HFFc6 (cell line): ENCODE data around the gene STAG3. TPM values are rescaled to one million over a fixed set of nuclear protein-coding genes. Genes with fewer than 3 reads are reported as not detected.
"Not testable (repeated sequence)": the region's sequence is repeated elsewhere in the genome, so short reads cannot be mapped to it uniquely, and the experiment has no call there.

Experiments
- DNase-seq: peaks from one replicate; pipeline ENCODE4 v3.0.0-alpha.2; 2018
- H3K27ac Mint-ChIP-seq: 2 replicates; pipeline ENCODE4 v1.8.0; 2020; ENCODE audit warnings: mild to moderate bottlenecking, mixed read lengths
- H3K27me3 Mint-ChIP-seq: 2 replicates; pipeline ENCODE4 v1.8.0; 2021; ENCODE audit warnings: mild to moderate bottlenecking, moderate library complexity, mixed read lengths; ENCODE audit not compliant: insufficient read depth
- H3K36me3 Mint-ChIP-seq: 2 replicates; pipeline ENCODE4 v1.8.0; 2021; ENCODE audit warnings: low read depth, mixed read lengths
- H3K4me1 Mint-ChIP-seq: 2 replicates; pipeline ENCODE4 v1.8.0; 2020; ENCODE audit warnings: low read depth, mixed read lengths
- H3K4me3 Mint-ChIP-seq: 2 replicates; pipeline ENCODE4 v1.8.0; 2020; ENCODE audit warnings: mild to moderate bottlenecking, moderate library complexity, mixed read lengths
- H3K9me3 Mint-ChIP-seq: 2 replicates; pipeline ENCODE4 v1.8.0; 2020; ENCODE audit warnings: mild to moderate bottlenecking, mixed read lengths
- total RNA-seq, 6 experiments: library from RNA; stranded (reverse); fragmentation: NEBNext Ultra II Directional; extraction: Animal tissue kit (Norgen Biotek cat#: 25700); gene quantifications; 2 replicates in 1 of 6; 3 replicates in 5 of 6; pipeline ENCODE4 v1.2.3, GENCODE V29; 2021
- TF ChIP-seq, protein P1 (sequence below): fragments of 200-600 bp; sonication (generic); IDR thresholded peaks from 2 replicates; pipeline ENCODE4 v1.5.0; 2021; ENCODE audit warnings: antibody characterized with exemption, mild to moderate bottlenecking

The STAG3 gene
- total RNA-seq, 6 experiments from 2014 or later, result 0.24 to 0.91 (median 0.43) TPM

GRCh38 chr7:100222445-100223132 lies 44.9 kb downstream of the STAG3 start:
- Mint-ChIP-seq H3K36me3 (no peaks in the 10 kb centered on the region), H3K9me3 (no peaks in the 10 kb centered on the region), H3K27ac (no peak overlapping the region), H3K4me1 (peaks cover 3% of the 10 kb centered on the region), H3K27me3 (peaks cover 2% of the 10 kb centered on the region), H3K4me3 (no peak overlapping the region)
- DNase-seq, result no peak
- TF ChIP-seq, protein P1, sequence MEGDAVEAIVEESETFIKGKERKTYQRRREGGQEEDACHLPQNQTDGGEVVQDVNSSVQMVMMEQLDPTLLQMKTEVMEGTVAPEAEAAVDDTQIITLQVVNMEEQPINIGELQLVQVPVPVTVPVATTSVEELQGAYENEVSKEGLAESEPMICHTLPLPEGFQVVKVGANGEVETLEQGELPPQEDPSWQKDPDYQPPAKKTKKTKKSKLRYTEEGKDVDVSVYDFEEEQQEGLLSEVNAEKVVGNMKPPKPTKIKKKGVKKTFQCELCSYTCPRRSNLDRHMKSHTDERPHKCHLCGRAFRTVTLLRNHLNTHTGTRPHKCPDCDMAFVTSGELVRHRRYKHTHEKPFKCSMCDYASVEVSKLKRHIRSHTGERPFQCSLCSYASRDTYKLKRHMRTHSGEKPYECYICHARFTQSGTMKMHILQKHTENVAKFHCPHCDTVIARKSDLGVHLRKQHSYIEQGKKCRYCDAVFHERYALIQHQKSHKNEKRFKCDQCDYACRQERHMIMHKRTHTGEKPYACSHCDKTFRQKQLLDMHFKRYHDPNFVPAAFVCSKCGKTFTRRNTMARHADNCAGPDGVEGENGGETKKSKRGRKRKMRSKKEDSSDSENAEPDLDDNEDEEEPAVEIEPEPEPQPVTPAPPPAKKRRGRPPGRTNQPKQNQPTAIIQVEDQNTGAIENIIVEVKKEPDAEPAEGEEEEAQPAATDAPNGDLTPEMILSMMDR, result no peak

DNA sequence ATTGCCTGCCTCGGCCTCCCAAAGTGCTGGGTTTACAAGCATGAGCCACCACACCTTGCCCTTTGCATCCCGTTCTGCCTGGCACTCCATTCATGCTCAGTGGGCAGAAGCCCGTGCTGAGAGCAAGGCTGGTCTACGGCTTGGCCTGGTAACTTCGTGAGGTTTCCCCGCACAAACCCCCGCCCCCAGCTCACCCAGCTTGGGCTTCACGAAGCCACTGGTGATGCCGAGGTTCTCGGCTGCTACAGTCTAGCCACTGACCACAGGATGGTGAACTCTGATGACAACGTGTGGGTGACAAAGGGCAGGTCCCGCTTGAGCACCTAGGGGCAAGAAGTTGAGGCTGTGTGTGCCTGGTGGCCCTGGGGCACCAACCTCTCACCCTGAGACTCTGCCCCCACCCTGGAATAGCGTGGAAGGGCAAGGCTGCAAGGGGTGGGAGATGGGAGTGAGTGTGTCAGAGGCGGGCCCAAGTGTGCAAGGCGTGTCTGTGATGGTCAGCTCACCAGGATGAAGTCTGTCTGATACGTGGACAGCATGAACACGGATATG lies 45.7 kb downstream of the STAG3 start:
- not testable (repeated sequence) for H3K4me3 Mint-ChIP-seq, H3K36me3 Mint-ChIP-seq, H3K9me3 Mint-ChIP-seq, H3K4me1 Mint-ChIP-seq, H3K27ac Mint-ChIP-seq, DNase-seq, H3K27me3 Mint-ChIP-seq

DNA sequence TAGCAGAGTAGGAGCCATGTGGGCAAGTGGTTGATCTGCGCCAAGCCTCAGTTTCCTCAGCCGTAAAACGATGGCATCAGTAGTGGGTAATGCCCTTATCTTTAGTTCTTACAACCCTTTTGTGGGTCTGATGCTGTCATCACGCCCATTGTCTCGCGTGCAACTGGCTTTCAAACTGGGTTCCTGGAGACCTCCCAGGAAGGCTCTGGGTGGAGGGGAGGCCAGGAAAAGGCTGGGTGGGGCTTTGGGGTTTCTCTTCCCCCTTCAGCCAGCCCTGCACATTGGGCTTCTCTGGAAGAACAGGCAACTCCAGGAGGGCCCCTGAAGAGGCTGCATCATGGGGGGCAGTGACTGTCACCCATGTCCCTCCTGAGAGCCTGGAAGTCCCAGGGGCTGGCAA lies 47.2 kb downstream of the STAG3 start:
- H3K4me3 Mint-ChIP-seq, H3K36me3 Mint-ChIP-seq, H3K27ac Mint-ChIP-seq, H3K9me3 Mint-ChIP-seq, H3K4me1 Mint-ChIP-seq, H3K27me3 Mint-ChIP-seq, DNase-seq: not testable (repeated sequence)

DNA sequence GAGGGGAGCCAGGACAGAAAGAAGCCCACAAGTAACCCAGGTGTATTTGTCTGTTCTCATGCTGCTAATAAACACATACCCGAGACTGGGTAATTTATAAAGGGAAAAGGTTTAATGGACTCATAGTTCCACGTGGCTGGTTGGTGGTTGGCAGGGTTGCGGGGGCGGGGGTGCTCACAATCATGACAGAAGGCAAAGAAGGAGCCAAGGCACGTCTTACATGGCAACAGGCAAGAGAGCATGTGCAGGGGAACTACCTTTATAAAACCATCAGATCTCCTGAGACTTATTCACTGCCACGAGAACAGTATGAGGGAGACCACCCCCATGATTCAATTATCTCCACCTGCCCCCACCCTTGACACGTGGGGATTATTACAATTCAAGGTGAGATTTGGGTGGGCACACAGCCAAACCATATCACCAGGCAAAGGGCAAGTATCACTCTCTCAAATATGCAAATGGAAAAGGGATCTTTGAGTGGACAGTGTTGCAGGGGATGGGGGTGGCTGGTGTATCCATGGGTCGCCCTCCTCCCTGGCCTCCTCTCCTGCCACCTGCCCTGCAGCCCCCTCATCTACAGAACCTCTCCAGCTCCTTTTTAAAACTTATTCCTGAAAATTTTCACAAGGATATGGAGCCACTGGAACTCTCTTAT lies 57.1 kb downstream of the STAG3 start:
- not testable (repeated sequence) for H3K4me1 Mint-ChIP-seq, H3K27ac Mint-ChIP-seq, H3K9me3 Mint-ChIP-seq

DNA sequence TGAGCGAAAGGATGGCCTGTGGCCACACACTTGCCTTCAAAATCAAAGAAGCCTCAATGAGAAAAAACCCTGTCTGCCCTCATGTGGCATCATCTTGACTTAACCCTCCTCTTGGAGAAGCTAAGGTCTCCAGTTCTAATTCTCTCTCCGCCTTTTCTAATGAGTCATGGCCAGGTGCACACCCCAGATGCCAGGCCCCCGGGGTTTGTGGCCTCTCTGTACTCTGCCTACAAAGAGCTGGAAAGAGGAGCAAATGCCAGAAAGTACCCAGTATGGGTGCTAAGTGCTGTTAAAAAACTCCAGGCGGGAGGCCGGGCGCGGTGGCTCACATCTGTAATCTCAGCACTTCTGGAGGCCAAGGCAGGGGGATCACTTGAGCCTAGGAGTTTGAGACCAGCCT lies 62.3 kb downstream of the STAG3 start:
- not testable (repeated sequence) for H3K36me3 Mint-ChIP-seq, H3K9me3 Mint-ChIP-seq, H3K4me1 Mint-ChIP-seq

More for the DNA sequence above, 57.1 kb downstream of the STAG3 start:
- H3K4me3 Mint-ChIP-seq, H3K27me3 Mint-ChIP-seq, H3K36me3 Mint-ChIP-seq, DNase-seq: not testable (repeated sequence)

DNA sequence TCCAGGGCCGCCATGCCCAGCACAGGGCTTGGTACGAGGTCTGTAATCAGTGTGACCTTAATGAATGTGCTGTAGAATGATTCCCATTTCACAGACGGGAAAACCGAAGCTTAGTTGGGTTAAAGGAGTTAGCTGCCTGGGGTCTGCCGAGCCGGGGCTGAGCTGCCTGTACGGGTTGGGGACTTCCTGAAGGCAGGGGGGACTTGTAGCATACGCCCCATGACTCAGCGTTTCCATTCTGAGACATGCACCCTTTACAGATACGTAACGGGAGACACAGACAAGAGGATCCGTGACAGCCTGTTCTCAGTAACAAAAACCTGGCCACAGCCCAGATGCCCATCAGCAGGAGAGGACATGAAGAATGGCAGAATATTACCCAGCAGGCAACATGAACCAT lies 65.7 kb downstream of the STAG3 start:
- peaks cover 23% of the 10 kb centered on the region for H3K4me1 Mint-ChIP-seq
- not testable (repeated sequence) for H3K4me3 Mint-ChIP-seq, H3K27me3 Mint-ChIP-seq, H3K36me3 Mint-ChIP-seq, H3K9me3 Mint-ChIP-seq, H3K27ac Mint-ChIP-seq, DNase-seq

More for the DNA sequence above, 62.3 kb downstream of the STAG3 start:
- DNase-seq, H3K4me3 Mint-ChIP-seq, H3K27ac Mint-ChIP-seq, H3K27me3 Mint-ChIP-seq: not testable (repeated sequence)

GRCh38 chr7:100244988-100245605 lies 67.4 kb downstream of the STAG3 start:
- peaks cover 23% of the 10 kb centered on the region for H3K4me1 Mint-ChIP-seq
- H3K4me3 Mint-ChIP-seq, H3K9me3 Mint-ChIP-seq, H3K27me3 Mint-ChIP-seq, H3K36me3 Mint-ChIP-seq, DNase-seq, H3K27ac Mint-ChIP-seq: not testable (repeated sequence)

DNA sequence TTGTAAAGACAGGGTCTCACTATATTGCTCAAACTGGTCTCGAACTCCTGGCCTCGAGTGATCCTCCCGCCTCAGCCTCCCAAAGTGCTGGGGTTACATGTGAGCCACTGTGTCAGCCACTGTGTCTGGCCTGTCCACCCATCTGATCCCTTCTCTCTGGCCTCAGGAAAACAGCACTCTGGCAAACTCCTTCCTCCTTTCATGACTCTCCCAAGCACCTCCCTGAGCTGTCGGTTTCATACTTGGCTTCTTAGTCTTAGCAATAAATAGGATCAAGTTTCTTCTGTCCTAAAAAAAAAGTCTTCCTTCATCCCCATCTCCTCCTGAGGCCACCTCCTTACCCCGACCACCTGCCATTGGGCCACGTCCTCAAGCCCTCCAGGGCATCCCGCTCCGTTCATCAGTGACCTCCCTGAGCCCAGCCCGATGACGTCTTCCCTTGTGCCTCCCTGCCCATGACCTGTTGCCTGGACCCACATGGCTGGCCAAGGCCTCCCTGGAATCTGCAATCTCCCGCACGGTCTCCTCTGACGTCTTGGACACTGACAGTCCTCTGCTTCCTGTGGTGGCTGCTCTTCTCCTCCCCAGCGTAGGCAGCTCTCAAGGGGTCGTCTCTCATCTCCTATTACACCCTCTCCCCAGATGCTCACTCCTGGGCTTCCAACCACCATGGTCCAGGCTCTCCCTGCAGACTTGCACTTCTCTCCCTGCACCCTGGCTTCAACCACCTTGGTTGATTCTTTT lies 68.6 kb downstream of the STAG3 start:
- not testable (repeated sequence) for H3K36me3 Mint-ChIP-seq, H3K4me3 Mint-ChIP-seq, H3K9me3 Mint-ChIP-seq, H3K27me3 Mint-ChIP-seq
- Mint-ChIP-seq H3K27ac (peak overlapping the region; percentile 63), H3K4me1 (peaks cover 23% of the 10 kb centered on the region)
- peak; percentile 26 for DNase-seq

- peaks cover 23% of the 10 kb centered on the region for H3K4me1 Mint-ChIP-seq
- not testable (repeated sequence) for H3K27me3 Mint-ChIP-seq, H3K27ac Mint-ChIP-seq, H3K9me3 Mint-ChIP-seq, DNase-seq, H3K36me3 Mint-ChIP-seq, H3K4me3 Mint-ChIP-seq
These were observed 69.1 kb downstream of the STAG3 start for GRCh38 chr7:100246865-100247137.
